OCI-LY7 (cell line): ENCODE measurements around the gene CDH23. TPM values are rescaled to one million over a fixed set of nuclear protein-coding genes. Genes with fewer than 3 reads are reported as not detected.

Source experiments
- BruUV-seq: library from RNA; stranded (reverse); fragments of 400-500 nt; replicated peaks from 2 replicates; lab custom pipeline; 2021; lab: Mats Ljungman, UMichigan
- CTCF ChIA-PET: fragments of 300-600 bp; sonication (Branson Sonifier 250); formaldehyde crosslinking; loops from one replicate; lab custom pipeline; 2022; ENCODE audit warnings: antibody characterized with exemption; ENCODE audit not compliant: unreplicated experiment; lab: Charles Lee
- POLR2A ChIA-PET: fragments of 300-600 bp; sonication (Branson Sonifier 250); formaldehyde crosslinking; loops from one replicate; lab custom pipeline; 2022; ENCODE audit warnings: antibody characterized with exemption; lab: Charles Lee
- DNase-seq: peaks from one replicate; pipeline ENCODE4 v3.0.0-alpha.2; 2015; ENCODE audit warnings: low spot score
- H2AFZ ChIP-seq: fragments of 200-600 bp; sonication (generic), shearing (Covaris generic); 2 replicates; pipeline ENCODE4 v1.6.1; 2014; ENCODE audit warnings: mild to moderate bottlenecking, antibody characterized with exemption, low read length, moderate library complexity
- H3K27ac ChIP-seq: fragments of 200-600 bp; sonication (generic); 2 replicates; pipeline ENCODE4 v1.5.1; 2014; ENCODE audit warnings: mixed run types, low read depth, mild to moderate bottlenecking, moderate library complexity, low read length, inconsistent platforms; ENCODE audit not compliant: poor library complexity, severe bottlenecking
- H3K36me3 ChIP-seq: fragments of 200-600 bp; sonication (generic); 2 replicates; pipeline ENCODE4 v1.6.1; 2014; ENCODE audit warnings: mild to moderate bottlenecking, antibody characterized with exemption, low read length, moderate library complexity, mixed read lengths; ENCODE audit not compliant: insufficient read depth
- H3K4me1 ChIP-seq: fragments of 200-600 bp; sonication (generic); 2 replicates; pipeline ENCODE4 v1.5.1; 2014; ENCODE audit warnings: mild to moderate bottlenecking, low read length; ENCODE audit not compliant: insufficient read depth, poor library complexity, severe bottlenecking
- H3K4me2 ChIP-seq: fragments of 200-600 bp; sonication (generic); 2 replicates; pipeline ENCODE4 v1.6.1; 2014; ENCODE audit warnings: mild to moderate bottlenecking, low read length
- H3K4me3 ChIP-seq: fragments of 200-600 bp; sonication (generic); 2 replicates; pipeline ENCODE4 v1.5.1; 2014; ENCODE audit warnings: mild to moderate bottlenecking, low read depth, low read length; ENCODE audit not compliant: poor library complexity, severe bottlenecking
- H3K79me2 ChIP-seq: fragments of 200-600 bp; sonication (generic); 2 replicates; pipeline ENCODE4 v1.6.1; 2016; ENCODE audit warnings: low read depth, mild to moderate bottlenecking, low read length, moderate library complexity, mixed read lengths; ENCODE audit not compliant: insufficient read depth
- H3K9me2 ChIP-seq: fragments of 200-600 bp; sonication (generic); 2 replicates; pipeline ENCODE4 v1.6.1; 2016; ENCODE audit warnings: mild to moderate bottlenecking, low read length, mixed read lengths; ENCODE audit not compliant: insufficient read depth
- H3K9me3 ChIP-seq: fragments of 200-600 bp; sonication (generic); 2 replicates; pipeline ENCODE4 v1.6.1; 2014; ENCODE audit warnings: mild to moderate bottlenecking, mixed run types, low read length, mixed read lengths
- H4K20me1 ChIP-seq: fragments of 200-600 bp; sonication (generic); 2 replicates; pipeline ENCODE4 v1.6.1; 2014; ENCODE audit warnings: mild to moderate bottlenecking, antibody characterized with exemption, low read length, moderate library complexity, mixed read lengths; ENCODE audit not compliant: insufficient read depth
- CTCF ChIP-seq: fragments of 200-600 bp; sonication (generic); conservative IDR thresholded peaks from 2 replicates; pipeline ENCODE4 v1.5.1; 2014; ENCODE audit warnings: mild to moderate bottlenecking, antibody characterized with exemption, low read length, moderate library complexity, mixed read lengths
- EZH2phosphoT487 ChIP-seq: fragments of 200-600 bp; sonication (generic); IDR thresholded peaks from 2 replicates; pipeline ENCODE4 v1.6.1; 2018; ENCODE audit warnings: low read depth, borderline replicate concordance, mild to moderate bottlenecking, mixed run types, antibody characterized with exemption, low read length, moderate library complexity, mixed read lengths
- intact Hi-C: fragments of 100-400 bp; cut with micrococcal nuclease; formaldehyde crosslinking; loops from one replicate; pipeline ENCODE4 v1.10.0; 2022; ENCODE audit not compliant: unreplicated experiment
- total RNA-seq, 2 experiments: library from RNA; depleted of rRNA in 1 of 2; stranded (reverse); fragments of >200 nt in 1 of 2; shearing (Covaris generic) in 1 of 2; gene quantifications; 2 replicates each; pipeline ENCODE4 v1.2.3, GENCODE V29; 2014 to 2022

The CDH23 gene
- total RNA-seq, 2 experiments from 2014 or later = 0.92 to 9.9 TPM

GRCh38 chr10:71577345-71577744, 180.6 kb downstream of the CDH23 start:
- Histone ChIP-seq H3K9me3 (no peaks in the 10 kb centered on the region), H3K79me2 (no peaks in the 10 kb centered on the region), H2AFZ (no peak overlapping the region), H3K27ac (no peak overlapping the region), H3K9me2 (no peaks in the 10 kb centered on the region), H3K4me2 (no peak overlapping the region), H3K36me3 (no peaks in the 10 kb centered on the region), H4K20me1 (no peaks in the 10 kb centered on the region), H3K4me3 (no peak overlapping the region), H3K4me1 (no peaks in the 10 kb centered on the region)
- TF ChIP-seq EZH2phosphoT487 (no peak), CTCF (no peak)
- ChIA-PET POLR2A (interaction anchor here (0.6 kb wide), 1 partner anchor 1410 kb away, joined by 3 read pairs; no protein-coding TSS in a partner anchor), CTCF (no interaction called here)
- no TSS peak for BruUV-seq
- no peak for DNase-seq
- intact Hi-C loops = no loop called here

GRCh38 chr10:71578069-71578468, 181.3 kb downstream of the CDH23 start:
- no peaks in the 10 kb centered on the region for H3K9me2 ChIP-seq
- H3K36me3 ChIP-seq = no peaks in the 10 kb centered on the region
- intact Hi-C loops = no loop called here
- H3K27ac ChIP-seq = no peak overlapping the region
- no peaks in the 10 kb centered on the region for H3K79me2 ChIP-seq
- H3K4me1 ChIP-seq = no peaks in the 10 kb centered on the region
- H3K4me3 ChIP-seq = no peak overlapping the region
- no peak for DNase-seq
- no peaks in the 10 kb centered on the region for H4K20me1 ChIP-seq
- POLR2A ChIA-PET = interaction anchor here (1.0 kb wide), 1 partner anchor 9 kb away, joined by 4 read pairs; no protein-coding TSS in a partner anchor
- no peak overlapping the region for H3K4me2 ChIP-seq
- CTCF ChIA-PET = no interaction called here
- no peak for TF ChIP-seq EZH2phosphoT487
- TF ChIP-seq CTCF = no peak
- H3K9me3 ChIP-seq = no peaks in the 10 kb centered on the region
- BruUV-seq = no TSS peak
- no peak overlapping the region for H2AFZ ChIP-seq

- intact Hi-C loops = no loop called here
- BruUV-seq = no TSS peak
- Histone ChIP-seq H3K4me1 (no peaks in the 10 kb centered on the region), H3K4me2 (no peak overlapping the region), H3K9me2 (no peaks in the 10 kb centered on the region), H3K9me3 (no peaks in the 10 kb centered on the region), H2AFZ (no peak overlapping the region), H3K4me3 (no peak overlapping the region), H4K20me1 (no peaks in the 10 kb centered on the region), H3K79me2 (no peaks in the 10 kb centered on the region), H3K36me3 (no peaks in the 10 kb centered on the region), H3K27ac (no peak overlapping the region)
- POLR2A ChIA-PET = no interaction called here
- DNase-seq = no peak
- CTCF ChIA-PET = no interaction called here
- no peak for TF ChIP-seq EZH2phosphoT487
- no peak for TF ChIP-seq CTCF
Measured at GRCh38 chr10:71579668-71580067, 182.9 kb downstream of the CDH23 start.
